Measurements from ENCODE around the gene SLC19A3. TPM values are rescaled to one million over a fixed set of nuclear protein-coding genes. Genes with fewer than 3 reads are reported as not detected.
A peak's percentile ranks its signal among the peaks of the same experiment; 100 is the strongest.
"Not testable (repeated sequence)": the region's sequence is repeated elsewhere in the genome, so short reads cannot be mapped to it uniquely, and the experiment has no call there.

SLC19A3 gene
- total and polyA plus RNA-seq, 2 donors (not counting 3 experiments of a cell fraction or from before 2014, with no cell fraction given), result 0.01 TPM; not detected in 1

DNA sequence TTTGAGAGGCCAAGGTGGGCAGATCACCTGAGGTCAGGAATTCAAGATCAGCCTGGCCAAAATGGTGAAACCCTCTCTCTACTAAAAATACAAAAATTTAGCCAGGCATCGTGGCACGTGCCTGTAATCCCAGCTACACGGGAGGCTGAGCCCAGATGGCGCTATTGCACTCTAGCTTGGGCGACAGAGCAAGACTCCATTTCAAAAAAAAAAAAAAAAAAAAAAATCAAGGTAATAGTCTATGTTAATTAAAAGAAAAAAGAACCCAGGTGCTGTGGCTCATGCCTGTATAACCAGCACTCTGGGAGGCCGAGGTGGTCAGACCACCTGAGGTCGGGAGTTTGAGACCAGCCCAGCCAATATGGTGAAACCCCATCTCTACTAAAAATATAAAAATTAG lies 22.9 kb upstream of the SLC19A3 start:
- H3K4me2 ChIP-seq (ENCODE audit: insufficient read depth, low read length); H2AFZ ChIP-seq (ENCODE audit: low read depth, low read length); DNase-seq (ENCODE audit: low read depth, low spot score); H3K9me1 ChIP-seq (replicated peaks; ENCODE audit: control insufficient read depth, extremely low read depth, insufficient read depth, low read length); H3K4me1 ChIP-seq (ENCODE audit: control insufficient read depth, extremely low read depth, insufficient read depth, low read length); POLR2A ChIA-PET; dilution Hi-C loops (cut with MboI; ENCODE audit: extremely low pct_ligation_motif_present, low sequenced_read_pairs); H3K4me3 ChIP-seq (replicated peaks in 1 of 3; ENCODE audit: insufficient read depth in 1 of 3, low read depth in 1 of 3, low read length in 3 of 3); H3K79me2 ChIP-seq (ENCODE audit: control insufficient read depth, insufficient read depth, low read length); H3K9me3 ChIP-seq (replicated peaks; ENCODE audit: control insufficient read depth, insufficient read depth, low read length); H3K36me3 ChIP-seq (ENCODE audit: control insufficient read depth in 2 of 2, extremely low read depth in 1 of 2, insufficient read depth in 2 of 2, low read length in 2 of 2); BruUV-seq (replicated peaks); FAIRE-seq; H3K27me3 ChIP-seq (ENCODE audit: control insufficient read depth in 2 of 2, insufficient read depth in 2 of 2, low read length in 2 of 2); H4K20me1 ChIP-seq (replicated peaks; ENCODE audit: control insufficient read depth, extremely low read depth, insufficient read depth, low read length); H3K27ac ChIP-seq (ENCODE audit: insufficient read depth, low read depth, low read length); H3K9ac ChIP-seq (replicated peaks; ENCODE audit: extremely low read depth, insufficient read depth, low read length): not testable (repeated sequence)
- CTCF ChIA-PET, result interaction anchor here (0.6 to 1.8 kb wide), 8 partner anchors 15 to 1535 kb away, joined by 3 to 15 read pairs (median 5); no protein-coding TSS in a partner anchor
- TF ChIP-seq, protein P1, sequence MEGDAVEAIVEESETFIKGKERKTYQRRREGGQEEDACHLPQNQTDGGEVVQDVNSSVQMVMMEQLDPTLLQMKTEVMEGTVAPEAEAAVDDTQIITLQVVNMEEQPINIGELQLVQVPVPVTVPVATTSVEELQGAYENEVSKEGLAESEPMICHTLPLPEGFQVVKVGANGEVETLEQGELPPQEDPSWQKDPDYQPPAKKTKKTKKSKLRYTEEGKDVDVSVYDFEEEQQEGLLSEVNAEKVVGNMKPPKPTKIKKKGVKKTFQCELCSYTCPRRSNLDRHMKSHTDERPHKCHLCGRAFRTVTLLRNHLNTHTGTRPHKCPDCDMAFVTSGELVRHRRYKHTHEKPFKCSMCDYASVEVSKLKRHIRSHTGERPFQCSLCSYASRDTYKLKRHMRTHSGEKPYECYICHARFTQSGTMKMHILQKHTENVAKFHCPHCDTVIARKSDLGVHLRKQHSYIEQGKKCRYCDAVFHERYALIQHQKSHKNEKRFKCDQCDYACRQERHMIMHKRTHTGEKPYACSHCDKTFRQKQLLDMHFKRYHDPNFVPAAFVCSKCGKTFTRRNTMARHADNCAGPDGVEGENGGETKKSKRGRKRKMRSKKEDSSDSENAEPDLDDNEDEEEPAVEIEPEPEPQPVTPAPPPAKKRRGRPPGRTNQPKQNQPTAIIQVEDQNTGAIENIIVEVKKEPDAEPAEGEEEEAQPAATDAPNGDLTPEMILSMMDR (IDR thresholded peaks at IDR 0.05; ENCODE audit: extremely low read depth in 1 of 2, insufficient read depth in 1 of 2, low read depth in 1 of 2, low read length in 2 of 2), result peak in 1 of 2 donors; percentile 29
- intact Hi-C loops (cut with micrococcal nuclease), result loop anchor here (2.0 kb wide), 1 partner anchor 26 kb away; no protein-coding TSS in a partner anchor

DNA sequence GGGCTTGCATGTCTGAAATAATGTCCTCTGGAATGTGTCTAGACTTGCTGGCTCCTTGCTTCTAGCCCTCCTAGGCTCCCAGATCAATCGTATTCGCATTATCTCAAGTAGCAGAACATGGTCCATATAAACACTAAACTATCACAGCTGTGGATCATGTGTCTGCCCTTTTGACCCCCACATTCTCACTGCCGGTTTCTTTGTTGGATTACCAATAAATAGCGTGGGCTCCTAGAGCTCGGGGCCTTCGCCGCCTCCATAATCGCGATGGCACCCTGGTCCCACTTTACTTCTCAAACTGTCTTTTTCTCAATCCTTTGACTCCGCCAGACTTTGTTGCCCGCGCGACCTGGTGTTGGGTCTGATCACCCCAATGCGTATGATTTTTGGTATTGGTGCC lies 21.5 kb upstream of the SLC19A3 start:
- FAIRE-seq (no peak), DNase-seq (ENCODE audit: low read depth, low spot score) (no peak)
- no peaks in the 10 kb centered on the region for H4K20me1 ChIP-seq (replicated peaks; ENCODE audit: control insufficient read depth, extremely low read depth, insufficient read depth, low read length)
- H3K9me1 ChIP-seq (replicated peaks; ENCODE audit: control insufficient read depth, extremely low read depth, insufficient read depth, low read length), result no peaks in the 10 kb centered on the region
- intact Hi-C loops (cut with micrococcal nuclease), result no loop called here
- no peak overlapping the region for H3K9ac ChIP-seq (replicated peaks; ENCODE audit: extremely low read depth, insufficient read depth, low read length)
- dilution Hi-C loops (cut with MboI; ENCODE audit: extremely low pct_ligation_motif_present, low sequenced_read_pairs), result no loop called here
- ChIA-PET POLR2A (no interaction called here), CTCF (interaction anchor here (1.7 to 1.9 kb wide), 2 partner anchors 17 to 81 kb away, joined by 3 to 8 read pairs; no protein-coding TSS in a partner anchor)
- H3K27me3 ChIP-seq (ENCODE audit: control insufficient read depth in 2 of 2, insufficient read depth in 2 of 2, low read length in 2 of 2), result no peaks in the 10 kb centered on the region
- no peak overlapping the region for H3K4me2 ChIP-seq (ENCODE audit: insufficient read depth, low read length)
- no peak overlapping the region for H2AFZ ChIP-seq (ENCODE audit: low read depth, low read length)
- TF ChIP-seq, protein P2, sequence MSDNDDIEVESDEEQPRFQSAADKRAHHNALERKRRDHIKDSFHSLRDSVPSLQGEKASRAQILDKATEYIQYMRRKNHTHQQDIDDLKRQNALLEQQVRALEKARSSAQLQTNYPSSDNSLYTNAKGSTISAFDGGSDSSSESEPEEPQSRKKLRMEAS (IDR thresholded peaks at IDR 0.05; ENCODE audit: insufficient read depth, insufficient read length), result no peak
- TF ChIP-seq FOS (IDR thresholded peaks at IDR 0.05; ENCODE audit: borderline replicate concordance, insufficient read depth, low read length) (no peak), JUN (IDR thresholded peaks at IDR 0.05; ENCODE audit: borderline replicate concordance, insufficient read depth, insufficient read length, low read depth) (no peak), POLR2AphosphoS5 (IDR thresholded peaks at IDR 0.05; ENCODE audit: insufficient read depth, low read depth, low read length) (no peak), GATA2 (IDR thresholded peaks at IDR 0.05; ENCODE audit: insufficient read depth, insufficient read length, low read depth, low read length) (no peak), EZH2 (IDR thresholded peaks at IDR 0.05; ENCODE audit: borderline replicate concordance, low read depth, low read length, severe bottlenecking) (no peak), MYC (IDR thresholded peaks at IDR 0.05; ENCODE audit: low read depth, low read length) (no peak), POLR2A (IDR thresholded peaks at IDR 0.05; ENCODE audit: low read depth, low read length) (no peak)
- TF ChIP-seq, protein P1 (IDR thresholded peaks at IDR 0.05; ENCODE audit: extremely low read depth in 1 of 2, insufficient read depth in 1 of 2, low read depth in 1 of 2, low read length in 2 of 2), result no peak
- no peak overlapping the region for H3K27ac ChIP-seq (ENCODE audit: insufficient read depth, low read depth, low read length)
- H3K4me1 ChIP-seq (ENCODE audit: control insufficient read depth, extremely low read depth, insufficient read depth, low read length), result no peaks in the 10 kb centered on the region
- no peaks in the 10 kb centered on the region for H3K79me2 ChIP-seq (ENCODE audit: control insufficient read depth, insufficient read depth, low read length)
- no TSS peak for BruUV-seq (replicated peaks)
- H3K4me3 ChIP-seq (replicated peaks in 1 of 3; ENCODE audit: insufficient read depth in 1 of 3, low read depth in 1 of 3, low read length in 3 of 3), result no peak overlapping the region
- H3K9me3 ChIP-seq (replicated peaks; ENCODE audit: control insufficient read depth, insufficient read depth, low read length), result no peaks in the 10 kb centered on the region
- H3K36me3 ChIP-seq (ENCODE audit: control insufficient read depth in 2 of 2, extremely low read depth in 1 of 2, insufficient read depth in 2 of 2, low read length in 2 of 2), result no peaks in the 10 kb centered on the region

Measured in endothelial cell of umbilical vein (primary cell).